HepG2 (cell line): ENCODE data around the gene PPP2R5D. TPM values are rescaled to one million over a fixed set of nuclear protein-coding genes. Genes with fewer than 3 reads are reported as not detected.
A peak's percentile ranks its signal among the peaks of the same experiment; 100 is the strongest.

Experiments used
- ARNT2 ChIP-seq: sonication (generic); formaldehyde crosslinking; IDR thresholded peaks from 2 replicates; pipeline ENCODE4 v1.8.0; 2022; ENCODE audit warnings: mild to moderate bottlenecking, low read depth, missing genetic modification reagents, moderate library complexity
- ASH2L ChIP-seq: fragments of 300-600, 200-600 bp; sonication (generic); IDR thresholded peaks from 2 replicates; pipeline ENCODE4 v1.7.0; 2017; ENCODE audit warnings: low read depth, mild to moderate bottlenecking, moderate library complexity, mixed read lengths, low read length; ENCODE audit not compliant: insufficient read length
- CEBPB ChIP-seq: IDR thresholded peaks from 2 replicates; pipeline ENCODE4 v1.6.1; 2011; ENCODE audit warnings: low read depth, low read length, improper control_type of control experiment, borderline replicate concordance
- GATAD2A ChIP-seq: IDR thresholded peaks from 2 replicates; pipeline ENCODE4 v1.6.1; 2016
- HMG20A ChIP-seq: IDR thresholded peaks from 2 replicates; pipeline ENCODE4 v1.6.1; 2016; ENCODE audit warnings: borderline replicate concordance
- HNRNPUL1 ChIP-seq: fragments of 200-400 bp; formaldehyde crosslinking; IDR thresholded peaks from 2 replicates; pipeline ENCODE4 v1.6.1; 2017; ENCODE audit warnings: low read depth, mild to moderate bottlenecking, low read length, moderate library complexity
- IRF2 ChIP-seq: IDR thresholded peaks from 2 replicates; pipeline ENCODE4 v1.6.1; 2018; ENCODE audit warnings: missing genetic modification reagents, missing compliant biosample characterization
- MED1 ChIP-seq: sonication (generic); formaldehyde crosslinking; IDR thresholded peaks from 2 replicates; pipeline ENCODE4 v1.4.0; 2020; ENCODE audit warnings: missing genetic modification reagents
- MTA1 ChIP-seq: sonication (generic); formaldehyde crosslinking; IDR thresholded peaks from 2 replicates; pipeline ENCODE4 v1.4.0; 2020; ENCODE audit warnings: missing genetic modification reagents, mild to moderate bottlenecking, borderline replicate concordance
- NFE2L1 ChIP-seq: sonication (generic); formaldehyde crosslinking; IDR thresholded peaks from 2 replicates; pipeline ENCODE4 v1.4.0; 2020; ENCODE audit warnings: missing genetic modification reagents, mild to moderate bottlenecking, borderline replicate concordance
- NFKB2 ChIP-seq: sonication (generic); formaldehyde crosslinking; IDR thresholded peaks from 2 replicates; pipeline ENCODE4 v1.4.0; 2020; ENCODE audit warnings: missing genetic modification reagents, borderline replicate concordance
- PRMT3 ChIP-seq: sonication (generic); formaldehyde crosslinking; IDR thresholded peaks from 2 replicates; pipeline ENCODE4 v1.8.1; 2022; ENCODE audit warnings: low read depth, mild to moderate bottlenecking, moderate library complexity, missing genetic modification reagents, borderline replicate concordance
- REXO4 ChIP-seq: sonication (generic); formaldehyde crosslinking; IDR thresholded peaks from 2 replicates; pipeline ENCODE4 v1.8.0; 2022; ENCODE audit warnings: missing genetic modification reagents, mild to moderate bottlenecking, borderline replicate concordance
- RXRB ChIP-seq: IDR thresholded peaks from 2 replicates; pipeline ENCODE4 v1.6.1; 2016; ENCODE audit warnings: borderline replicate concordance, missing genetic modification reagents, missing compliant biosample characterization
- SMAD1 ChIP-seq: sonication (generic); formaldehyde crosslinking; IDR thresholded peaks from 2 replicates; pipeline ENCODE4 v1.4.0; 2020; ENCODE audit warnings: missing genetic modification reagents, low read depth, mild to moderate bottlenecking, borderline replicate concordance
- SSRP1 ChIP-seq: IDR thresholded peaks from 2 replicates; pipeline ENCODE4 v1.6.1; 2016; ENCODE audit warnings: control low read depth
- ZNF546 ChIP-seq: sonication (generic); formaldehyde crosslinking; conservative IDR thresholded peaks from 2 replicates; pipeline ENCODE4 v1.8.1; 2023; ENCODE audit warnings: mild to moderate bottlenecking, missing genetic modification reagents
- ZNF598 ChIP-seq: sonication (generic); formaldehyde crosslinking; IDR thresholded peaks from 2 replicates; pipeline ENCODE4 v1.5.1; 2020; ENCODE audit warnings: mild to moderate bottlenecking, missing genetic modification reagents, borderline replicate concordance
- ZNF614 ChIP-seq: IDR thresholded peaks from 2 replicates; pipeline ENCODE4 v1.6.1; 2018; ENCODE audit warnings: missing biosample characterization, missing genetic modification reagents, inconsistent platforms, borderline replicate concordance
- ZNF724P ChIP-seq: sonication (generic); formaldehyde crosslinking; IDR thresholded peaks from 2 replicates; pipeline ENCODE4 v1.8.0; 2022; ENCODE audit warnings: missing genetic modification reagents, borderline replicate concordance
- polyA plus RNA-seq, 8 experiments: library from polyadenylated mRNA; depleted of rRNA in 3 of 8; stranded (reverse) in 7 of 8; unstranded in 1 of 8; fragments of >200 nt; fragmentation: Illumina TruSeq in 4 of 8; extraction: Trizol in 4 of 8; gene quantifications; 2 replicates each; pipeline versions ENCODE4 v1.2.1 to v1.2.3, GENCODE V29; 2011 to 2016; ENCODE audit warnings: low read depth in 4 of 8, missing spikeins in 1 of 8, mixed read lengths in 1 of 8; ENCODE audit not compliant: insufficient read depth in 1 of 8
- total RNA-seq, 5 experiments: library from RNA; depleted of rRNA; stranded (reverse); fragments of >200 nt; fragmentation: Illumina TruSeq; extraction: Trizol; gene quantifications; 2 replicates each; pipeline ENCODE4 v1.2.3, GENCODE V29; 2016; ENCODE audit warnings: low read depth in 1 of 5
- TF ChIP-seq, protein P1 (sequence below): IDR thresholded peaks from 2 replicates; pipeline ENCODE4 v1.6.1; 2016; ENCODE audit warnings: mild to moderate bottlenecking, missing biosample characterization, missing genetic modification reagents
- TF ChIP-seq, protein P2 (sequence below): sonication (generic); formaldehyde crosslinking; IDR thresholded peaks from 2 replicates; pipeline ENCODE4 v1.8.0; 2022; ENCODE audit warnings: mild to moderate bottlenecking, missing genetic modification reagents; ENCODE audit not compliant: insufficient replicate concordance
- TF ChIP-seq, protein P3 (sequence below): sonication (generic); formaldehyde crosslinking; IDR thresholded peaks from 2 replicates; pipeline ENCODE4 v1.8.1; 2022; ENCODE audit warnings: mild to moderate bottlenecking, missing genetic modification reagents
- TF ChIP-seq, protein P4 (sequence below), 2 experiments: fragments of 450-650 bp in 1 of 2; sonication (generic) in 1 of 2; formaldehyde crosslinking; IDR thresholded peaks; 2 replicates each; pipeline versions ENCODE4 v1.5.0 to v1.8.0; 2020 to 2022; ENCODE audit warnings: mild to moderate bottlenecking in 1 of 2, missing genetic modification reagents in 1 of 2
- TF ChIP-seq, protein P5 (sequence below): sonication (generic); formaldehyde crosslinking; IDR thresholded peaks from 2 replicates; pipeline ENCODE4 v1.9.0; 2022; ENCODE audit warnings: low read depth, missing genetic modification reagents

Gene PPP2R5D
- total and polyA plus RNA-seq, 2 of the 13 experiments (the other 11 are each of a cell fraction or from before 2014, with no cell fraction given), result 53.7 to 60.4 TPM

DNA sequence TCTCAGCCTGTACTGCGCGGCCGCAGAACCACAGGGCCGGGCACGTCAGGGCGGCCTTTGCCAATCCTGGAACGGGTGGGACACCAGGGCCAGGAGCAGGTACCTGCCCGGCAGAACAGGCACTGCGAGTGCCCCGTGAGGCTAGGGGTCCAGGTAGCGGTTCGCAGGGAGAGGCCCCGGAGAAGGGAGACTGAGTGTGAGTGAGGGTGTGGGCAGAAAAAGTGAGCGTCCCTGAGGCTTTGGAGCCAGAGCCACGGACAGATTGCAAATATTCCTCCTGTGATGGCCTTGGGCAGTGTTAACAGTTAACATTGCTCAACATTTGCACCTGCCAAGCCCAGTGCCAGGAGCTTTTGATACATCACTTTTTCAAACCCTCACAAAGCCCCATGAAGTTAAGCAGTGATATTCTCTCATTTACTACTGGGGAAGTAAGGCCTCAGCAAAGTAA is 23.3 kb upstream of the PPP2R5D start (continued):
- no peak for TF ChIP-seq SMAD1 (CRISPR knock-in tag)
- TF ChIP-seq, protein P1, sequence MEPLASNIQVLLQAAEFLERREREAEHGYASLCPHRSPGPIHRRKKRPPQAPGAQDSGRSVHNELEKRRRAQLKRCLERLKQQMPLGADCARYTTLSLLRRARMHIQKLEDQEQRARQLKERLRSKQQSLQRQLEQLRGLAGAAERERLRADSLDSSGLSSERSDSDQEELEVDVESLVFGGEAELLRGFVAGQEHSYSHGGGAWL, result no peak
- TF ChIP-seq, protein P2, sequence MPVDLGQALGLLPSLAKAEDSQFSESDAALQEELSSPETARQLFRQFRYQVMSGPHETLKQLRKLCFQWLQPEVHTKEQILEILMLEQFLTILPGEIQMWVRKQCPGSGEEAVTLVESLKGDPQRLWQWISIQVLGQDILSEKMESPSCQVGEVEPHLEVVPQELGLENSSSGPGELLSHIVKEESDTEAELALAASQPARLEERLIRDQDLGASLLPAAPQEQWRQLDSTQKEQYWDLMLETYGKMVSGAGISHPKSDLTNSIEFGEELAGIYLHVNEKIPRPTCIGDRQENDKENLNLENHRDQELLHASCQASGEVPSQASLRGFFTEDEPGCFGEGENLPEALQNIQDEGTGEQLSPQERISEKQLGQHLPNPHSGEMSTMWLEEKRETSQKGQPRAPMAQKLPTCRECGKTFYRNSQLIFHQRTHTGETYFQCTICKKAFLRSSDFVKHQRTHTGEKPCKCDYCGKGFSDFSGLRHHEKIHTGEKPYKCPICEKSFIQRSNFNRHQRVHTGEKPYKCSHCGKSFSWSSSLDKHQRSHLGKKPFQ (CRISPR knock-in tag), result no peak
- 0 out of 2 replicates have a peak, but pooled peaks have one; percentile 78 for TF ChIP-seq ZNF724P (CRISPR knock-in tag)
- TF ChIP-seq, protein P3, sequence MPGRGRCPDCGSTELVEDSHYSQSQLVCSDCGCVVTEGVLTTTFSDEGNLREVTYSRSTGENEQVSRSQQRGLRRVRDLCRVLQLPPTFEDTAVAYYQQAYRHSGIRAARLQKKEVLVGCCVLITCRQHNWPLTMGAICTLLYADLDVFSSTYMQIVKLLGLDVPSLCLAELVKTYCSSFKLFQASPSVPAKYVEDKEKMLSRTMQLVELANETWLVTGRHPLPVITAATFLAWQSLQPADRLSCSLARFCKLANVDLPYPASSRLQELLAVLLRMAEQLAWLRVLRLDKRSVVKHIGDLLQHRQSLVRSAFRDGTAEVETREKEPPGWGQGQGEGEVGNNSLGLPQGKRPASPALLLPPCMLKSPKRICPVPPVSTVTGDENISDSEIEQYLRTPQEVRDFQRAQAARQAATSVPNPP, result no peak
- no peak for TF ChIP-seq HNRNPUL1
- TF ChIP-seq ZNF546 (CRISPR knock-in tag), result peak; percentile 33; the same call in 1 of the 2 replicates
- TF ChIP-seq MED1 (CRISPR knock-in tag), result no peak
- no peak for TF ChIP-seq REXO4 (CRISPR knock-in tag)
- 0 out of 2 replicates have a peak, but pooled peaks have one; percentile 11 for TF ChIP-seq IRF2 (CRISPR knock-in tag)
- no peak for TF ChIP-seq MTA1
- TF ChIP-seq, protein P4, sequence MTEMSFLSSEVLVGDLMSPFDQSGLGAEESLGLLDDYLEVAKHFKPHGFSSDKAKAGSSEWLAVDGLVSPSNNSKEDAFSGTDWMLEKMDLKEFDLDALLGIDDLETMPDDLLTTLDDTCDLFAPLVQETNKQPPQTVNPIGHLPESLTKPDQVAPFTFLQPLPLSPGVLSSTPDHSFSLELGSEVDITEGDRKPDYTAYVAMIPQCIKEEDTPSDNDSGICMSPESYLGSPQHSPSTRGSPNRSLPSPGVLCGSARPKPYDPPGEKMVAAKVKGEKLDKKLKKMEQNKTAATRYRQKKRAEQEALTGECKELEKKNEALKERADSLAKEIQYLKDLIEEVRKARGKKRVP (CRISPR knock-in tag; IDR thresholded peaks at IDR 0.05), result no peak
- TF ChIP-seq PRMT3 (CRISPR knock-in tag), result no peak
- peak; percentile 96 for TF ChIP-seq CEBPB
- no peak for TF ChIP-seq SSRP1
- TF ChIP-seq GATAD2A (CRISPR knock-in tag), result peak; percentile 60
- TF ChIP-seq NFKB2 (CRISPR knock-in tag), result 0 out of 2 replicates have a peak, but pooled peaks have one; percentile 19
- no peak for TF ChIP-seq ASH2L
- TF ChIP-seq NFE2L1 (CRISPR knock-in tag), result 0 out of 2 replicates have a peak, but pooled peaks have one; percentile 33
- peak; percentile 61; the same call in 1 of the 2 replicates for TF ChIP-seq ARNT2
- TF ChIP-seq ZNF598 (CRISPR knock-in tag), result no peak
- TF ChIP-seq, protein P5, sequence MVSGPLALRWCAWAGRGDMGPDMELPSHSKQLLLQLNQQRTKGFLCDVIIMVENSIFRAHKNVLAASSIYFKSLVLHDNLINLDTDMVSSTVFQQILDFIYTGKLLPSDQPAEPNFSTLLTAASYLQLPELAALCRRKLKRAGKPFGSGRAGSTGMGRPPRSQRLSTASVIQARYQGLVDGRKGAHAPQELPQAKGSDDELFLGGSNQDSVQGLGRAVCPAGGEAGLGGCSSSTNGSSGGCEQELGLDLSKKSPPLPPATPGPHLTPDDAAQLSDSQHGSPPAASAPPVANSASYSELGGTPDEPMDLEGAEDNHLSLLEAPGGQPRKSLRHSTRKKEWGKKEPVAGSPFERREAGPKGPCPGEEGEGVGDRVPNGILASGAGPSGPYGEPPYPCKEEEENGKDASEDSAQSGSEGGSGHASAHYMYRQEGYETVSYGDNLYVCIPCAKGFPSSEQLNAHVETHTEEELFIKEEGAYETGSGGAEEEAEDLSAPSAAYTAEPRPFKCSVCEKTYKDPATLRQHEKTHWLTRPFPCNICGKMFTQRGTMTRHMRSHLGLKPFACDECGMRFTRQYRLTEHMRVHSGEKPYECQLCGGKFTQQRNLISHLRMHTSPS (CRISPR knock-in tag), result 0 out of 2 replicates have a peak, but pooled peaks have one; percentile 49
- TF ChIP-seq ZNF614 (CRISPR knock-in tag), result no peak
- no peak for TF ChIP-seq RXRB (CRISPR knock-in tag)
- peak; percentile 24; the same call in 1 of the 2 replicates for TF ChIP-seq HMG20A (CRISPR knock-in tag)
